Measurements from ENCODE around the gene LINGO3.

DNA sequence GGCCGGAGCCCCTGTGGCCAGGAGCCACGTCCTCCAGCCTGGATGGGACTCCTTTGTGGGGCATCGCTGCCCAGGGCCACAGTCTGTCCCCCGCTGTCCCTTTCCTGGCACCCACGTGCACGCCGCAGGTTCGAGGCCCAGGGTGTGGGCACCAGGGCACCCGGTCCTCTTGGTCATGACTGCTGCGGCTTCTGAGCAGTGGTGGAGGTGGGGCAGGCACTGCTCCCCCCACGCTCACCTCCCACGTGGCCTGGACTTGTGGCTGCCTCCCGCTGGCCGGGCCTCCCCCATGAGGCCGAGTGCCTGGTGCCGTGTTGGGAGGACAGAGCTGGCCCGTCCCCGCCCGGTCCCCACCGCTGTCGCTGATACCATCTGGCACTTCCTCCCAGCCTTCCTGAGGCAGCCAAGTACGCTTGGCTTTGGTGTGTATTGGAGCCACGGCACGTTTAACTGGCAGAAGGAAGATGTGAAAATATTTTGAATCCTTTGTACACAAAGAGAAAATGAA, 33.3 kb upstream of the LINGO3 start:
- TF ChIP-seq CTCF (conservative IDR thresholded peaks at IDR 0.05; ENCODE audit: low read depth in 2 of 2) (no peak), POLR2AphosphoS5 (IDR thresholded peaks at IDR 0.05; ENCODE audit: low read depth) (no peak), EZH2 (IDR thresholded peaks at IDR 0.05; ENCODE audit: low read depth, unreplicated experiment) (no peak), EZH2phosphoT487 (IDR thresholded peaks at IDR 0.05; ENCODE audit: unreplicated experiment) (no peak), CREB1 (CRISPR knock-in tag; IDR thresholded peaks at IDR 0.05; ENCODE audit: low read depth) (no peak), JUNB (IDR thresholded peaks at IDR 0.05; ENCODE audit: unreplicated experiment) (no peak)

Measured in GM23338 (cell line).